H9 (cell line): ENCODE results near the gene PPP2R2B. TPM values are rescaled to one million over a fixed set of nuclear protein-coding genes. Genes with fewer than 3 reads are reported as not detected.

Experiments used
- DNase-seq: peaks from one replicate; pipeline ENCODE4 v3.0.0-alpha.2; 2017
- H2AFZ ChIP-seq: one replicate; pipeline ENCODE4 v1.6.1; 2013; ENCODE audit warnings: mild to moderate bottlenecking, low read length, control low read depth, moderate library complexity
- H2AK5ac ChIP-seq: 2 replicates; pipeline ENCODE4 v1.6.1; 2013; ENCODE audit warnings: low read length, control low read depth, mixed read lengths; ENCODE audit not compliant: insufficient read length
- H2BK120ac ChIP-seq: one replicate; pipeline ENCODE4 v1.6.1; 2013; ENCODE audit warnings: low read depth, mild to moderate bottlenecking, low read length, control low read depth, inconsistent platforms; ENCODE audit not compliant: poor library complexity, severe bottlenecking
- H2BK12ac ChIP-seq: 2 replicates; pipeline ENCODE4 v1.6.1; 2013; ENCODE audit warnings: low read length, control low read depth, mixed read lengths, low read depth; ENCODE audit not compliant: insufficient read length
- H2BK15ac ChIP-seq: 2 replicates; pipeline ENCODE4 v1.6.1; 2013; ENCODE audit warnings: low read depth, low read length, control low read depth
- H2BK20ac ChIP-seq: one replicate; pipeline ENCODE4 v1.6.1; 2013; ENCODE audit warnings: low read depth, mild to moderate bottlenecking, low read length, control low read depth, inconsistent platforms; ENCODE audit not compliant: poor library complexity, severe bottlenecking
- H2BK5ac ChIP-seq: 2 replicates; pipeline ENCODE4 v1.6.1; 2013; ENCODE audit warnings: low read length, control low read depth, mixed read lengths; ENCODE audit not compliant: insufficient read length
- H3K14ac ChIP-seq: 2 replicates; pipeline ENCODE4 v1.6.1; 2013; ENCODE audit warnings: low read length, control low read depth; ENCODE audit not compliant: insufficient read depth
- H3K18ac ChIP-seq: 2 replicates; pipeline ENCODE4 v1.6.1; 2013; ENCODE audit warnings: low read depth, mild to moderate bottlenecking, mixed read lengths, low read length, control low read depth; ENCODE audit not compliant: insufficient read length
- H3K23ac ChIP-seq: 2 replicates; pipeline ENCODE4 v1.6.1; 2013; ENCODE audit warnings: low read length, control low read depth, mixed read lengths, low read depth; ENCODE audit not compliant: insufficient read length
- H3K23me2 ChIP-seq: 2 replicates; pipeline ENCODE4 v1.6.1; 2013; ENCODE audit warnings: low read depth, mild to moderate bottlenecking, mixed read lengths, low read length, control low read depth; ENCODE audit not compliant: insufficient read length, poor library complexity, severe bottlenecking
- H3K27ac ChIP-seq: 2 replicates; pipeline ENCODE4 v1.5.1; 2013; ENCODE audit warnings: low read length, control low read depth, mixed read lengths, low read depth; ENCODE audit not compliant: insufficient read length
- H3K27me3 ChIP-seq: 2 replicates; pipeline ENCODE4 v1.6.1; 2013; ENCODE audit warnings: low read length, control low read depth, inconsistent platforms; ENCODE audit not compliant: insufficient read depth
- H3K4ac ChIP-seq: 2 replicates; pipeline ENCODE4 v1.6.1; 2013; ENCODE audit warnings: low read depth, mild to moderate bottlenecking, control low read depth, inconsistent platforms, low read length, moderate library complexity
- H3K4me1 ChIP-seq: 2 replicates; pipeline ENCODE4 v1.6.1; 2013; ENCODE audit warnings: low read length, control low read depth, inconsistent platforms; ENCODE audit not compliant: insufficient read depth
- H3K4me2 ChIP-seq: 2 replicates; pipeline ENCODE4 v1.6.1; 2013; ENCODE audit warnings: low read length, control low read depth, mixed read lengths; ENCODE audit not compliant: insufficient read length, insufficient read depth
- H3K56ac ChIP-seq: 2 replicates; pipeline ENCODE4 v1.6.1; 2013; ENCODE audit warnings: low read depth, mild to moderate bottlenecking, mixed read lengths, low read length, control low read depth; ENCODE audit not compliant: insufficient read length
- H3K79me1 ChIP-seq: 2 replicates; pipeline ENCODE4 v1.6.1; 2013; ENCODE audit warnings: low read depth, mild to moderate bottlenecking, moderate library complexity, low read length, control low read depth, inconsistent platforms; ENCODE audit not compliant: insufficient read depth, poor library complexity, severe bottlenecking
- H3K79me2 ChIP-seq: 2 replicates; pipeline ENCODE4 v1.6.1; 2013; ENCODE audit warnings: low read length, control low read depth, inconsistent platforms; ENCODE audit not compliant: insufficient read depth
- H3K9ac ChIP-seq: 2 replicates; pipeline ENCODE4 v1.6.1; 2013; ENCODE audit warnings: low read length, control low read depth, mixed read lengths; ENCODE audit not compliant: insufficient read length; ENCODE audit errors: extremely low read depth
- H3K9me3 ChIP-seq: one replicate; pipeline ENCODE4 v1.6.1; 2013; ENCODE audit warnings: low read depth, low read length, inconsistent platforms; ENCODE audit not compliant: control insufficient read depth
- H3T11ph ChIP-seq: one replicate; pipeline ENCODE4 v1.6.1; 2013; ENCODE audit warnings: mild to moderate bottlenecking, low read length, control low read depth, inconsistent platforms
- H4K20me1 ChIP-seq: one replicate; pipeline ENCODE4 v1.6.1; 2013; ENCODE audit not compliant: control insufficient read depth, insufficient read length, insufficient read depth
- H4K5ac ChIP-seq: 2 replicates; pipeline ENCODE4 v1.6.1; 2013; ENCODE audit warnings: low read depth, mild to moderate bottlenecking, mixed read lengths, low read length, control low read depth; ENCODE audit not compliant: insufficient read length
- H4K8ac ChIP-seq: replicated peaks from 2 replicates; pipeline ENCODE4 v1.6.1; 2013; ENCODE audit warnings: low read length, control low read depth, mixed read lengths, low read depth; ENCODE audit not compliant: insufficient read length
- H4K91ac ChIP-seq: 2 replicates; pipeline ENCODE4 v1.6.1; 2013; ENCODE audit warnings: low read depth, mild to moderate bottlenecking, moderate library complexity, mixed read lengths, low read length, control low read depth; ENCODE audit not compliant: insufficient read length
- H3K27ac Mint-ChIP-seq, 3 experiments: 2 replicates in 2 of 3; 3 replicates in 1 of 3; pipeline ENCODE4 v1.8.0; 2020 to 2021; ENCODE audit warnings: mixed read lengths in 3 of 3, mild to moderate bottlenecking in 1 of 3, moderate library complexity in 1 of 3
- H3K27me3 Mint-ChIP-seq: 2 replicates; pipeline ENCODE4 v1.8.0; 2021; ENCODE audit warnings: low read depth, mild to moderate bottlenecking, moderate library complexity, mixed read lengths
- H3K36me3 Mint-ChIP-seq, 3 experiments: 2 replicates in 2 of 3; 3 replicates in 1 of 3; pipeline ENCODE4 v1.8.0; 2020 to 2021; ENCODE audit warnings: low read depth in 3 of 3, mixed read lengths in 3 of 3; ENCODE audit not compliant: insufficient read depth in 1 of 3
- H3K4me1 Mint-ChIP-seq, 2 experiments: 2 replicates each; pipeline ENCODE4 v1.8.0; 2020; ENCODE audit warnings: mixed read lengths in 2 of 2
- H3K4me3 Mint-ChIP-seq, 2 experiments: 2 replicates in 1 of 2; 3 replicates in 1 of 2; pipeline ENCODE4 v1.8.0; 2020 to 2021; ENCODE audit warnings: mild to moderate bottlenecking in 2 of 2, mixed read lengths in 2 of 2, moderate library complexity in 1 of 2
- H3K9me3 Mint-ChIP-seq, 2 experiments: 2 replicates in 1 of 2; 3 replicates in 1 of 2; pipeline ENCODE4 v1.8.0; 2020; ENCODE audit warnings: mild to moderate bottlenecking in 2 of 2, mixed read lengths in 2 of 2, moderate library complexity in 1 of 2
- CTCF ChIP-seq: fragments of 200-600 bp; sonication (generic); conservative IDR thresholded peaks from 3 replicates; pipeline ENCODE4 v1.8.0; 2021; ENCODE audit warnings: antibody characterized with exemption, mild to moderate bottlenecking
- WGBS: extraction: QIAGEN DNeasy Blood & Tissue Kit; methylation state at CpG from one replicate; pipeline ENCODE4 v1.1.7; 2013; ENCODE audit warnings: missing lambda C conversion rate, low lambda C conversion rate, mixed read lengths; ENCODE audit not compliant: insufficient read length; ENCODE audit errors: extremely low coverage; 5-methylcytosine and 5-hydroxymethylcytosine counted together
- total RNA-seq: library from RNA; stranded (reverse); gene quantifications from 2 replicates; pipeline ENCODE4 v1.2.1, GENCODE V29; 2021

PPP2R2B gene
- total RNA-seq, 1 experiment from 2014 or later: 14.3 TPM

DNA sequence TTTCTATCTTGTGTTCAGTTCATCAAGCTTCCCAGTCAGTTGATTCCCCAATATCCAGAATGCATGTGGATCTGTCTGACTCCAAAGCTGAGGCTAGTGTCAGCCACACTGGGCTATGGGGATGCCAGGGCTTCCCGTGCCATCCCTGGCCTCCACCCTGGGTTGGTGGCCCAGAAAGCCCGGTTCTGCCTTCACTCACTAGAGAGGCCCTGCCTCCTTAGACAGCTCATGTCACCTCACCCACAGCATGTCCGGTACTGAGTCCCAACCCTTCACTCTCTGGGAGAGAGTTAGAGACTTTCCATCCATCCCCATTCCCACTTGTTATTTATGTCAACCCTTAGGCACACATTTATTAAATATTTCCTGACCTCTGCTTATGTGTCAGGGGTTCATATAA is 243.1 kb downstream of the PPP2R2B start:
- H3K27ac Mint-ChIP-seq: no peak overlapping the region
- no peak overlapping the region for H3K9ac ChIP-seq
- H3K56ac ChIP-seq: no peak overlapping the region
- H4K5ac ChIP-seq: no peak overlapping the region
- H3K4me2 ChIP-seq: no peak overlapping the region
- no peaks in the 10 kb centered on the region for H3K79me2 ChIP-seq
- no peak overlapping the region for H2AK5ac ChIP-seq
- H4K8ac ChIP-seq: no peak overlapping the region
- no peak for TF ChIP-seq CTCF
- no peaks in the 10 kb centered on the region for H3K9me3 ChIP-seq
- no peaks in the 10 kb centered on the region for H3K23me2 ChIP-seq
- H3K14ac ChIP-seq: no peak overlapping the region
- no peak overlapping the region for H2BK12ac ChIP-seq
- H3K36me3 Mint-ChIP-seq: peaks cover 0 to 19% (median 12%) of the 10 kb centered on the region in 3 experiments; a peak in 5 of 7 replicates
- no peak for DNase-seq
- no peak overlapping the region for H2BK120ac ChIP-seq
- no peaks in the 10 kb centered on the region for H3K9me3 Mint-ChIP-seq
- no peak overlapping the region for H3T11ph ChIP-seq
- no peak overlapping the region for H2BK15ac ChIP-seq
- no peak overlapping the region for H2AFZ ChIP-seq
- H3K18ac ChIP-seq: no peak overlapping the region
- H3K4ac ChIP-seq: no peak overlapping the region
- H3K4me1 ChIP-seq: no peaks in the 10 kb centered on the region
- H2BK5ac ChIP-seq: no peak overlapping the region
- H3K4me3 Mint-ChIP-seq: no peak overlapping the region
- no peak overlapping the region for H4K91ac ChIP-seq
- H3K23ac ChIP-seq: no peak overlapping the region
- H3K4me1 Mint-ChIP-seq: peaks cover 7% of the 10 kb centered on the region in 2 experiments
- no peak overlapping the region for H2BK20ac ChIP-seq
- H4K20me1 ChIP-seq: no peaks in the 10 kb centered on the region
- H3K27me3 ChIP-seq: no peaks in the 10 kb centered on the region
- no peak overlapping the region for H3K27ac ChIP-seq
- no peaks in the 10 kb centered on the region for H3K27me3 Mint-ChIP-seq
- H3K79me1 ChIP-seq: no peaks in the 10 kb centered on the region
- WGBS: no CpG with 5 or more reads among the region's 3 CpGs
